HG03103 (cell line): ENCODE results near the gene METTL21A.

Experiments
- ATAC-seq: cut with Tn5 transposase; IDR thresholded peaks from one replicate; pipeline ENCODE4 v1.9.1; 2021; ENCODE audit warnings: low read depth; ENCODE audit not compliant: unreplicated experiment

METTL21A gene

GRCh38 chr2:207565736-207566500, 59.3 kb downstream of the METTL21A start:
- ATAC-seq: no peak
